ENCODE results near the gene TBC1D19. TPM values are rescaled to one million over a fixed set of nuclear protein-coding genes. Genes with fewer than 3 reads are reported as not detected.

TBC1D19 gene
- total and polyA plus RNA-seq, 2 of the 4 experiments (the other 2 are of a cell fraction): 9.9 to 17.6 TPM

DNA sequence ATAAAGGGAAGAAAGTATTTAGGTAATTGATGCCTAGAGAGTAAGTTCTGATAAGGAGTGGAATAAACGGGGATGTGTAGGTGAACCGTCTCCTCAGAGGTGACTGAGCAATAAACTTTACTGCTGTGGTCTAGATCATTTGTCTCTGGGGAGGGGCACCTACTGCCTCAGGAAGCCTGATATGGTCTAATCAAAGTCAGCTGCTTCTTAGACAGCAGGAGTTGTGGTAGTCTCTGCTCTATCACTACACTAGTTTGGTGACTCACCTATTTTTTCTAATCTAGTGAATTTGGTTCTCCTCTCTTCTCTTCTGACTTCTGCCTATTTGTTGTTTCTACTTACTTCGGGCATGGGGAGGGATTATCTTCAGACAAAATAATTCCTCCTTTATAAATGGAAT lies 181.6 kb downstream of the TBC1D19 start:
- Histone ChIP-seq H3K4me2 (ENCODE audit: low read depth, low read length) (no peak overlapping the region), H4K20me1 (ENCODE audit: insufficient read depth, low read length) (no peaks in the 10 kb centered on the region), H3K9ac (ENCODE audit: low read depth, low read length) (no peak overlapping the region), H3K23ac (ENCODE audit: low read depth, low read length) (no peak overlapping the region), H2BK120ac (ENCODE audit: low read depth, low read length) (no peak overlapping the region), H2BK20ac (ENCODE audit: low read depth, low read length) (no peak overlapping the region), H3K79me1 (ENCODE audit: low read depth in 1 of 2, low read length in 2 of 2) (no peaks in the 10 kb centered on the region), H3K9me3 (ENCODE audit: control insufficient read depth, insufficient read depth, low read length) (no peaks in the 10 kb centered on the region), H3K56ac (ENCODE audit: extremely low read depth, insufficient read depth, low read length) (no peak overlapping the region), H3K36me3 (ENCODE audit: control insufficient read depth, insufficient read depth, low read length) (no peaks in the 10 kb centered on the region), H2AFZ (replicated peaks; ENCODE audit: low read length, poor library complexity) (no peak overlapping the region), H2BK15ac (ENCODE audit: low read depth, low read length) (no peak overlapping the region), H3K9me1 (ENCODE audit: insufficient read depth, low read length) (no peaks in the 10 kb centered on the region), H2BK5ac (ENCODE audit: low read depth, low read length, poor library complexity, severe bottlenecking) (no peak overlapping the region), H4K8ac (ENCODE audit: low read depth in 2 of 2, low read length in 2 of 2) (no peak overlapping the region), H3K14ac (replicated peaks; ENCODE audit: low read depth, low read length) (no peak overlapping the region), H3K4me1 (ENCODE audit: control insufficient read depth, insufficient read depth, low read length) (no peaks in the 10 kb centered on the region), H3K27me3 (ENCODE audit: control insufficient read depth, insufficient read depth, low read length) (no peaks in the 10 kb centered on the region), H4K91ac (ENCODE audit: insufficient read depth, low read depth, low read length) (no peak overlapping the region), H2AK9ac (replicated peaks; ENCODE audit: low read depth, low read length, poor library complexity) (no peak overlapping the region), H2AK5ac (ENCODE audit: low read depth, low read length) (no peak overlapping the region), H3K18ac (ENCODE audit: low read depth, low read length) (no peak overlapping the region), H3K27ac (ENCODE audit: insufficient read depth, low read length) (no peak overlapping the region), H4K5ac (ENCODE audit: low read depth, low read length) (no peak overlapping the region), H3K4ac (ENCODE audit: low read depth, low read length) (no peak overlapping the region), H3K4me3 (ENCODE audit: insufficient read depth, low read depth, low read length) (no peak overlapping the region)
- 65% methylated on average over 2 of the region's 3 CpGs; no CpG with 5 or more reads in 1 of the 2 experiments for WGBS, 2 experiments (ENCODE audit: extremely low coverage in 2 of 2, insufficient read length in 1 of 2)
- POLR2A ChIA-PET (ENCODE audit: unreplicated experiment): no interaction called here
- in situ Hi-C loops (cut with MboI; ENCODE audit: low sequenced_read_pairs): no loop called here
- intact Hi-C loops (cut with micrococcal nuclease): no loop called here
- peak; percentile 31 for DNase-seq
- CTCF ChIA-PET: no interaction called here
- dilution Hi-C loops (cut with HindIII; ENCODE audit: low sequenced_read_pairs, unreplicated experiment): no loop called here
- TF ChIP-seq CEBPB (IDR thresholded peaks at IDR 0.05; ENCODE audit: low read depth, low read length) (no peak), MAFK (IDR thresholded peaks at IDR 0.05; ENCODE audit: low read depth, low read length) (no peak), CHD1 (IDR thresholded peaks at IDR 0.05; ENCODE audit: low read depth, low read length) (no peak), FOS (IDR thresholded peaks at IDR 0.05; ENCODE audit: low read depth, low read length) (no peak), MXI1 (IDR thresholded peaks at IDR 0.05; ENCODE audit: borderline replicate concordance, low read depth, low read length) (no peak), SMC3 (IDR thresholded peaks at IDR 0.05; ENCODE audit: low read depth, low read length) (no peak), NFE2L2 (IDR thresholded peaks at IDR 0.05; ENCODE audit: low read depth, low read length) (no peak)
- no peak; the same call in 1 of the 2 replicates for ATAC-seq (ENCODE audit: low read depth)
- no TSS peak for BruUV-seq (replicated peaks)

Measured in IMR-90 (cell line).